ENCODE results near the gene BAZ2B.
"Not testable (repeated sequence)": the region's sequence is repeated elsewhere in the genome, so short reads cannot be mapped to it uniquely, and the experiment has no call there.

The BAZ2B gene, protein sequence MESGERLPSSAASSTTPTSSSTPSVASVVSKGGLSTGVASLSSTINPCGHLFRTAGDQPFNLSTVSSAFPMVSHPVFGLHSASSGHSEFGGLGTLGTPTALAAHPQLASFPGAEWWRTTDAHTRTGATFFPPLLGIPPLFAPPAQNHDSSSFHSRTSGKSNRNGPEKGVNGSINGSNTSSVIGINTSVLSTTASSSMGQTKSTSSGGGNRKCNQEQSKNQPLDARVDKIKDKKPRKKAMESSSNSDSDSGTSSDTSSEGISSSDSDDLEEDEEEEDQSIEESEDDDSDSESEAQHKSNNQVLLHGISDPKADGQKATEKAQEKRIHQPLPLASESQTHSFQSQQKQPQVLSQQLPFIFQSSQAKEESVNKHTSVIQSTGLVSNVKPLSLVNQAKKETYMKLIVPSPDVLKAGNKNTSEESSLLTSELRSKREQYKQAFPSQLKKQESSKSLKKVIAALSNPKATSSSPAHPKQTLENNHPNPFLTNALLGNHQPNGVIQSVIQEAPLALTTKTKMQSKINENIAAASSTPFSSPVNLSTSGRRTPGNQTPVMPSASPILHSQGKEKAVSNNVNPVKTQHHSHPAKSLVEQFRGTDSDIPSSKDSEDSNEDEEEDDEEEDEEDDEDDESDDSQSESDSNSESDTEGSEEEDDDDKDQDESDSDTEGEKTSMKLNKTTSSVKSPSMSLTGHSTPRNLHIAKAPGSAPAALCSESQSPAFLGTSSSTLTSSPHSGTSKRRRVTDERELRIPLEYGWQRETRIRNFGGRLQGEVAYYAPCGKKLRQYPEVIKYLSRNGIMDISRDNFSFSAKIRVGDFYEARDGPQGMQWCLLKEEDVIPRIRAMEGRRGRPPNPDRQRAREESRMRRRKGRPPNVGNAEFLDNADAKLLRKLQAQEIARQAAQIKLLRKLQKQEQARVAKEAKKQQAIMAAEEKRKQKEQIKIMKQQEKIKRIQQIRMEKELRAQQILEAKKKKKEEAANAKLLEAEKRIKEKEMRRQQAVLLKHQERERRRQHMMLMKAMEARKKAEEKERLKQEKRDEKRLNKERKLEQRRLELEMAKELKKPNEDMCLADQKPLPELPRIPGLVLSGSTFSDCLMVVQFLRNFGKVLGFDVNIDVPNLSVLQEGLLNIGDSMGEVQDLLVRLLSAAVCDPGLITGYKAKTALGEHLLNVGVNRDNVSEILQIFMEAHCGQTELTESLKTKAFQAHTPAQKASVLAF (N-terminal part only)

GRCh38 chr2:159616286-159616701 is at the start of gene BAZ2B:
Gene BAZ2B, minus strand, starts transcription at chr2:159616548. Its CDS starts 137,829 bp downstream, at chr2:159478719.
- peak; percentile 81 for DNase-seq

DNA sequence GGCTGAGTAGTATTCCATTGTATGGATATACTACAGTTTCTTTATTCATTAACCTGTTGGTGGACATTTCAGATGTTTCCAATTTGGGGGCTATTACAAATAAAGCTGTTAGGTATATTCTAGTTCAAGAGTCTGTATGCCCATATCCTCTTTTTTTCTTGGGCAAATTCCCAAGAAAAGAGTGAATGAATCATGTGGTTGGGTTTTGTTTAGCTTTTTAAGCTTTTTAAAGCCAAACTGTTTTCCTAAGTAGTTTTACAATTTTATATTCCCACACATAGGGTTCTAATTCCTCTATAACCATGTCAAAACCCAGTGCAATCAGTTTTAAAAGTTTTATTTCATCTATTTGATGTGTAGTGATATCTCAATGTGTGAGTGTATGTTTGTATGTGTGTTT is 44.9 kb upstream of the BAZ2B start:
- no peak for DNase-seq

DNA sequence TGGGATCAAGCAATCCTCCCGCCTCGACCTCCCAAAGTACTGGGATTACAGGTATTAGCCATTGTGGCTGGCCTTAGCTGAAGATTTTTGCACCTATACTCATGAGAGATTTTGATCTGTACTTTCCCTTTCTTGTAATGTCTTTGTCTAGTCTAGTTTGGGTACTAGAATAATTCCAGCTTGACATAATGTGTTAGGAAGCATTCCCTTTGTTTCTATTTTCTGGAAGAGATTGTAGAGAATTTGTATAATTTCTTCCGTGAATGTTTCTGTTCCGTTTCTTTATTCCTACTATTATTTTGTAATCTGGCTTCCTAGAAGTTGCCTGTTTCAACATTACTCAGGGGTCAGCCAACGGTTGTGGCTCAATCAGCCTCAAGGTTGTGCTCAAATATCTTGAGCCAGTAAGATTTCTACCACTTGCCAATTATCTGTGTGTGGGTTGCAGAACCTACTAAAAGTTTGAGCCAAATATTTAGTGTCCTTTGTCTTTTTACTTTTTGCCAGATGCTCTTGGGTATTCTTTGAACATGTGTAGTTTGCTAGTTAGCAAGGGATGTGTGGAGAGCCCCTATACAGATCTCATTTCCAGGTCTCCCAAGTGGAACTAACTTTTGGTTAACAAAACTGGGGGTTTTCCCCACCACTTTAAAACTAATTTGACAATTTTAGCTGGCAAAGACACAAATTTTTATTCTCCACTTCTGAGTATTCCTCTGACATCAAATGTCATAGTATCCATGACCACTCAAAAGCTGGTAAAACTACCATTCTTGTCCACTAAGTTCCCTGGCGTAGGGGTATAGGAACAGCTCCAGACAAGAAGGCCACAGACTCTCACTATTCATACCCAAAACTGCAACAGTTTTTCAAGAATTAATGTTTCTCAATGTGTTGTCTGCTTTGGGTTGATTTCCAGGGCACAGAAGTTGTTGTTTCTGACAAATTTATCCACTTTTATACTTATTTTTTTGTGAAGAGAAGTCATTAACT is 42.8 kb upstream of the BAZ2B start:
- no peak for DNase-seq

- no peak for DNase-seq
These were observed 37.6 kb upstream of the BAZ2B start for GRCh38 chr2:159653962-159654361.

GRCh38 chr2:159651884-159652283 is 35.5 kb upstream of the BAZ2B start:
- DNase-seq, result no peak

GRCh38 chr2:159650574-159650973 is 34.2 kb upstream of the BAZ2B start:
- DNase-seq, result peak; percentile 67

- DNase-seq, result no peak
These were observed 32.3 kb upstream of the BAZ2B start for GRCh38 chr2:159648643-159649042.

GRCh38 chr2:159647667-159648066 is 31.3 kb upstream of the BAZ2B start:
- DNase-seq, result no peak

- DNase-seq, result no peak
These were observed 23.8 kb upstream of the BAZ2B start for GRCh38 chr2:159640176-159640575.

- DNase-seq, result no peak
These were observed 23.4 kb upstream of the BAZ2B start for GRCh38 chr2:159639712-159640111.

- no peak for DNase-seq
These were observed 22.7 kb upstream of the BAZ2B start for GRCh38 chr2:159639071-159639470.

DNA sequence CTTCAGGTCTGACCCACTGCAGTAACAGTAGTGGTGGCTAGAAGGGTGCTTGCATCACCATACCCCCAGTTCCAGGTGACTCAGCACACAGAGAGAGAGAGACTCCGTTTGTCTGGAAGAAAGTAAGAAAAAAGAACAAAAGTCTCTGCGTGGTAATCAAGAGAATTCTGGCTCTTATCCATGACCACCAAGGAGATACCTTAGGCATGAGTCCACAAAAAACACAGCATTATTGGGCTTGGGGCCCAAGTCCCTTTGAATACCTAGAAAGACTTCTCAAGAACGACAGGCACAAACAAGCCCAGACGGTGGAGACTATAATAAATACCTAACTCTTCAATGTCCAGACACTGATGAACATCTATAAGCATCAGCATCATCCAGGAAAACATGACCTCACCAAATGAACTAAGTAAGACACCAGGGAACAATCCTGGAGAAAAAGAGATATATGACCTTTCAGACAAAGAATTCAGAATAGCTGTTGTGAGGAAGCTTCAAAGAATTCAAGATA is 21.7 kb upstream of the BAZ2B start:
- no peak for DNase-seq

- DNase-seq, result no peak
These were observed 20.9 kb upstream of the BAZ2B start for GRCh38 chr2:159637240-159637639.

DNA sequence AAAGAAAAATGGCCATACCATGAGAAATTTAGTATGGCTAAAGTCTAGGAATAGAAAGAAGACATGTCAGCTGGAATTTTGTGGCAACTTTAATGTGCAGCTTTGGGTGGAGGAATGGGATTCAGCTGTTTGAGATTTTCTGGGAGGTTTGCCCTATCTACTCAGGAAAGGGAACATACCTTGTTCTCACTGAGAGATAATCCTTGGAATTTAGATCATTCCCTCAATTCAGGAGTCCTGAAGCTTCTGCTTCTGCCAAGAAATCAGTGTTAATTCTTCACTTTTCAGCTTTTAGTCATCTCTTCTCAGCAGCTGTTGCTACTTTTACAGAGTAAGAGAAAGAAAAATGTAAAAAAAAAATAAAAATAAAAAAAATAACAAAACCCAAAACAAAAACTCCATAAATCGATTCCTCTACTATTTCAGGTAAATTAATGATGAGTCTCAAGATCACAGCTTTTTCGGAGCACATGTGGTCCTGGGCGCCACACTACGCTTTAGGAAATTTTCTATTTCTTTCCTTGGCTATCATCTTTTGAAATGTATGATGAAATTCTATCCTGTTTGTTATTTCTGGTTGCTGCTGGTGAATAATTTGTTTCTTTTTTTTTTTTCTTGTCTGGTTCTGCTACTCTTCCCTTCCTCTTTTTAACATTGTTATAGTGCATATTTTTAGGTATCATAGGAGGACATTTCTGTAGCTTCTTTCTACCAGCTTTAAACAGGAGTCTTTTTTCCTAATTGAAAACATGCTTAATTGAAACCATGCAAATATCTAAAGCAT is 18.9 kb upstream of the BAZ2B start:
- DNase-seq, result no peak

DNA sequence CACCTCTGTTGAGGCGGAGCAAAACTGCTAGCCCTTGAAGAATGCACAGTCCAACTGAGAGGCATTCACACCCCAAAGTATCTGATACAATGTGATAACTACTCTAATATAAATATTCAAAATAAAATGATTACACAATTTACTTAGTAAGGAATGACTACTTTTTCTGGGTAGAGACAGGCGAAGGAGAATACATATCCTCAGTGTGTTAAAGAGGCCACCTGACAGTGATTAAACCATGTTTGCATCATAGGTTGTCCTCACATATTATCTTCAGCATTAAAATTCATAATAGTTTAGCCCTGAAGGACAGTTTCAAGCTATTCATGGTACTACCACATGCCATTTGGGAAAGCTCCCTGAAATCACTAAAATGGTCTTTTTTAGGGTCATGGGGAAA is 16.9 kb upstream of the BAZ2B start:
- no peak for DNase-seq

DNA sequence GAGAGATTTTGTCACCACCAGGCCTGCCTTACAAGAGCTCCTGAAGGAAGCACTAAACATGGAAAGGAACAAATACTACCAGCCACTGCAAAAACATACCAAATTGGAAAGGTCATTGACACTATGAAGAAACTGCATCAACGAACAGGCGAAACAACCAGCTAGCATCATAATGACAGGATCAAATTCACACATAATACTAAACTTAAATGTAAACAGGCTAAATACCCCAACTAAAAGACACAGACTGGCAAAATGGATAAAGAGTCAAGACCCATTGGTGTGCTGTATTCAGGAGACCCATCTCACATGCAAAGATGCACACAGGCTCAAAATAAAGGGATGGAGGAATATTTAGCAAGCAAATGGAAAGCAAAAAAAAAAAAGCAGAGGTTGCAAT is 9.3 kb upstream of the BAZ2B start:
- DNase-seq, result not testable (repeated sequence)

- no peak for DNase-seq
These were observed 7.1 kb upstream of the BAZ2B start for GRCh38 chr2:159623436-159623835.

DNA sequence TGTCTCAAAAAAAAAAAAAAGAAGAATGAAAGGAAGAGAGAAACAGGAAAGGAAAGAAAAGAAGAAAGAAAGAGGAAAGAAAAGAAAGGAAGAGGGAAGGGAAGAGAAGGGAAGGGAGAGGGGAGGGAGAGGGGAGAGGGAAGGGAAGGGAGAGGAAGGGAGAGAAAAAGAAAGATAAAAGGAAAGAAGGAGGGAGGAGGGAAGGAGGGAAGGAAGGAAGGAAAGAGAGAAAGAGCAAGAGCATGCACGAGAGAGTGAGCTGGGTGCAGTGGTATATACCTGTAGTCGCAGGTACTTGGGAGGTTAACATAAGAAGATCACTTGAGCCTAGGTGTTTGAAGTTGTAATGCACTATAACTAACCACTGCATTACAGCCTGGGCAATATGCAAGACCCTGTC is 6.6 kb upstream of the BAZ2B start:
- no peak for DNase-seq

- no peak for DNase-seq
These were observed 4.4 kb upstream of the BAZ2B start for GRCh38 chr2:159620796-159621195.

DNA sequence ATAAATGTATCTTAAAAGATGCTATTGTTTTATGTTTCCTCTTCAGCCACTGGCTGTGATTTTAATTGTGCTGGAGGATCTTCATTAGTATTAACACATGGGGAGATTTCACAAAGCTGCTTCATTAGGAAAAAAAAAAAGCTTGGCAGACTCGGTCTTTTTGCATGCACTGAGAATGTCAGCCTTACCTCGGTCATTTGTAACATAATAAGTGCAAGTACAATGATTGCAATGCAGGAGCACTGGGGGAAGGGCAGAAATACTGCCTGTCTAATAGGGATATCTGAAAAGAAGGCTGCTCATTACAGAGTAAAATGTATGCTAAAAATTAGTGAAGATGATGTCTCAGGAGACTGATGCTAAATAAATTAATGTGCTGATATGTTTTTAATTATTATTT is 1.3 kb upstream of the BAZ2B start:
- peak; percentile 88 for DNase-seq

DNA sequence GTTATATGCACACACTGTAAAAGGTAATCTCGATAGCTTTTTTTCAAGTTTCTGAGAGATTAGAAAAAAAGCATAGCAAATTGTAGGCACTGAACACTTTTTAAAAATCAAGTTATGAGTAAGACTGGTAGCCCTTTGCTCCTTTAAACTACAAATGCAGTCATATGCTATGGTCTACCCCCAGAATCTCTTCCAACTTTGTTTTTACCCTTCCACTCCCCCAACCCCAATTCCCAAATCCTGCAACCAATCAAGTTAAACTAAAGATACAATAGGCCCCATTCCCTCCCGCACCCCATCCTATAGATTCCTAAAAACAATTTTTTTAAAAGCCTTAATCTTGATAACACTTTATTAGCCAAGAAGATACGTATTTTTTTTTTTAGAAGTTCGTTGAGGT is 752 bp upstream of the BAZ2B start:
- peak; percentile 41 for DNase-seq

All from NCI-H69 (cell line).